ENCODE results near the gene HS3ST5. TPM values are rescaled to one million over a fixed set of nuclear protein-coding genes. Genes with fewer than 3 reads are reported as not detected.

HS3ST5 gene
- total RNA-seq, 1 donor from 2014 or later: 1.5 TPM

GRCh38 chr6:114133816-114134215 is 209.0 kb downstream of the HS3ST5 start:
- Histone ChIP-seq H3K4me1 (ENCODE audit: insufficient read depth, low read length) (no peaks in the 10 kb centered on the region), H2AFZ (ENCODE audit: low read depth, low read length) (no peak overlapping the region), H4K20me1 (ENCODE audit: insufficient read depth, low read length) (no peaks in the 10 kb centered on the region), H3K9ac (ENCODE audit: low read length) (no peak overlapping the region), H3K4me3 (ENCODE audit: insufficient read depth, low read depth, low read length) (no peak overlapping the region), H3K27ac (ENCODE audit: low read depth, low read length) (no peak overlapping the region), H3K4me2 (ENCODE audit: low read length) (no peak overlapping the region), H3K79me2 (ENCODE audit: insufficient read depth, low read length) (no peaks in the 10 kb centered on the region), H3K27me3 (ENCODE audit: insufficient read depth, low read length) (no peaks in the 10 kb centered on the region), H3K36me3 (ENCODE audit: insufficient read depth, low read length) (no peaks in the 10 kb centered on the region), H3K9me3 (ENCODE audit: insufficient read depth, low read depth, low read length) (no peaks in the 10 kb centered on the region)
- DNase-seq (ENCODE audit: low read depth) (no peak), FAIRE-seq (no peak)
- no peak for TF ChIP-seq EZH2 (IDR thresholded peaks at IDR 0.05; ENCODE audit: insufficient read depth, low read length)
- no peak for TF ChIP-seq CTCF (IDR thresholded peaks at IDR 0.05; ENCODE audit: insufficient read depth, low read depth, low read length)
- Mint-ChIP-seq H3K36me3 (ENCODE audit: low read depth, unreplicated experiment) (no peaks in the 10 kb centered on the region), H3K27ac (ENCODE audit: unreplicated experiment) (no peak overlapping the region), H3K9me3 (ENCODE audit: unreplicated experiment) (peaks cover 2% of the 10 kb centered on the region), H3K27me3 (ENCODE audit: low read depth, unreplicated experiment) (no peaks in the 10 kb centered on the region), H3K4me3 (ENCODE audit: unreplicated experiment) (no peak overlapping the region), H3K4me1 (ENCODE audit: low read depth, unreplicated experiment) (no peaks in the 10 kb centered on the region)

- no peaks in the 10 kb centered on the region for H4K20me1 ChIP-seq (ENCODE audit: insufficient read depth, low read length)
- no peaks in the 10 kb centered on the region for H3K36me3 Mint-ChIP-seq (ENCODE audit: low read depth, unreplicated experiment)
- no peak overlapping the region for H3K4me2 ChIP-seq (ENCODE audit: low read length)
- no peaks in the 10 kb centered on the region for H3K4me1 Mint-ChIP-seq (ENCODE audit: low read depth, unreplicated experiment)
- no peak for DNase-seq (ENCODE audit: low read depth)
- H3K27ac ChIP-seq (ENCODE audit: low read depth, low read length): no peak overlapping the region
- no peaks in the 10 kb centered on the region for H3K4me1 ChIP-seq (ENCODE audit: insufficient read depth, low read length)
- no peaks in the 10 kb centered on the region for H3K79me2 ChIP-seq (ENCODE audit: insufficient read depth, low read length)
- H3K4me3 Mint-ChIP-seq (ENCODE audit: unreplicated experiment): no peak overlapping the region
- TF ChIP-seq EZH2 (IDR thresholded peaks at IDR 0.05; ENCODE audit: insufficient read depth, low read length) (no peak), CTCF (IDR thresholded peaks at IDR 0.05; ENCODE audit: insufficient read depth, low read depth, low read length) (no peak)
- H3K27me3 ChIP-seq (ENCODE audit: insufficient read depth, low read length): no peaks in the 10 kb centered on the region
- no peak overlapping the region for H3K4me3 ChIP-seq (ENCODE audit: insufficient read depth, low read depth, low read length)
- H3K9me3 ChIP-seq (ENCODE audit: insufficient read depth, low read depth, low read length): no peaks in the 10 kb centered on the region
- no peaks in the 10 kb centered on the region for H3K36me3 ChIP-seq (ENCODE audit: insufficient read depth, low read length)
- no peak overlapping the region for H3K27ac Mint-ChIP-seq (ENCODE audit: unreplicated experiment)
- no peak overlapping the region for H2AFZ ChIP-seq (ENCODE audit: low read depth, low read length)
- no peak overlapping the region for H3K9ac ChIP-seq (ENCODE audit: low read length)
- no peaks in the 10 kb centered on the region for H3K27me3 Mint-ChIP-seq (ENCODE audit: low read depth, unreplicated experiment)
- H3K9me3 Mint-ChIP-seq (ENCODE audit: unreplicated experiment): peaks cover 2% of the 10 kb centered on the region
- FAIRE-seq: no peak
Measured at GRCh38 chr6:114131945-114132344, 210.9 kb downstream of the HS3ST5 start.

- DNase-seq (ENCODE audit: low read depth) (no peak), FAIRE-seq (no peak)
- H3K27me3 ChIP-seq (ENCODE audit: insufficient read depth, low read length): no peaks in the 10 kb centered on the region
- Mint-ChIP-seq H3K4me3 (ENCODE audit: unreplicated experiment) (no peak overlapping the region), H3K27me3 (ENCODE audit: low read depth, unreplicated experiment) (no peaks in the 10 kb centered on the region), H3K9me3 (ENCODE audit: unreplicated experiment) (no peaks in the 10 kb centered on the region), H3K27ac (ENCODE audit: unreplicated experiment) (no peak overlapping the region), H3K36me3 (ENCODE audit: low read depth, unreplicated experiment) (no peaks in the 10 kb centered on the region), H3K4me1 (ENCODE audit: low read depth, unreplicated experiment) (peaks cover 23% of the 10 kb centered on the region)
- no peaks in the 10 kb centered on the region for H3K9me3 ChIP-seq (ENCODE audit: insufficient read depth, low read depth, low read length)
- no peak overlapping the region for H2AFZ ChIP-seq (ENCODE audit: low read depth, low read length)
- H4K20me1 ChIP-seq (ENCODE audit: insufficient read depth, low read length): no peaks in the 10 kb centered on the region
- no peak overlapping the region for H3K4me3 ChIP-seq (ENCODE audit: insufficient read depth, low read depth, low read length)
- H3K36me3 ChIP-seq (ENCODE audit: insufficient read depth, low read length): no peaks in the 10 kb centered on the region
- no peaks in the 10 kb centered on the region for H3K4me1 ChIP-seq (ENCODE audit: insufficient read depth, low read length)
- no peaks in the 10 kb centered on the region for H3K79me2 ChIP-seq (ENCODE audit: insufficient read depth, low read length)
- H3K9ac ChIP-seq (ENCODE audit: low read length): no peak overlapping the region
- TF ChIP-seq EZH2 (IDR thresholded peaks at IDR 0.05; ENCODE audit: insufficient read depth, low read length) (no peak), CTCF (IDR thresholded peaks at IDR 0.05; ENCODE audit: insufficient read depth, low read depth, low read length) (no peak)
- H3K27ac ChIP-seq (ENCODE audit: low read depth, low read length): no peak overlapping the region
- no peak overlapping the region for H3K4me2 ChIP-seq (ENCODE audit: low read length)
Measured at GRCh38 chr6:114125576-114125975, 217.2 kb downstream of the HS3ST5 start.

Measured in astrocyte (in vitro differentiated cells and primary cell).